GM21723 (cell line): Measurements from ENCODE around the gene OGFOD1.
"Not testable (repeated sequence)": the region's sequence is repeated elsewhere in the genome, so short reads cannot be mapped to it uniquely, and the experiment has no call there.

Experiments
- ATAC-seq: cut with Tn5 transposase; IDR thresholded peaks from one replicate; pipeline ENCODE4 v1.9.1; 2021; ENCODE audit warnings: mild to moderate bottlenecking, moderate library complexity; ENCODE audit not compliant: unreplicated experiment

Gene OGFOD1

DNA sequence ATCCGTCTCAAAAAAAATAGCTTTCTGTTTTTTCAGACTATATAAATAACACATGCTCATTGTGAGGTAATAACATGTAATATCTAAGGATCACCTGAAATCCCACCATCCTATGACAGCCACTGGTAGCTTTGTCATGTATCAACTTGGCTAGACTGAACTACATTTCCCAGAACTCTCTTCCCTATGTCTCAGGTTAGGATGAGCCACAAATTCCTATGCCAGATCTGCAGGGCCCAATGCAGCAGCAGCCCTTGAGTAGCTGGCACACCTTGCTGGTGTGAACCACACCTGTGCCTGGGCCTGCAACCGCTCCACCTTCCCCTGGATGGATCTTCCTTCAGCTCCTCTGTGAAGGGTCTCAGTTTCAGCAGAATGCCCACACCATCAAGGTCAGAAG lies 28.1 kb downstream of the OGFOD1 start:
- no peak for ATAC-seq

DNA sequence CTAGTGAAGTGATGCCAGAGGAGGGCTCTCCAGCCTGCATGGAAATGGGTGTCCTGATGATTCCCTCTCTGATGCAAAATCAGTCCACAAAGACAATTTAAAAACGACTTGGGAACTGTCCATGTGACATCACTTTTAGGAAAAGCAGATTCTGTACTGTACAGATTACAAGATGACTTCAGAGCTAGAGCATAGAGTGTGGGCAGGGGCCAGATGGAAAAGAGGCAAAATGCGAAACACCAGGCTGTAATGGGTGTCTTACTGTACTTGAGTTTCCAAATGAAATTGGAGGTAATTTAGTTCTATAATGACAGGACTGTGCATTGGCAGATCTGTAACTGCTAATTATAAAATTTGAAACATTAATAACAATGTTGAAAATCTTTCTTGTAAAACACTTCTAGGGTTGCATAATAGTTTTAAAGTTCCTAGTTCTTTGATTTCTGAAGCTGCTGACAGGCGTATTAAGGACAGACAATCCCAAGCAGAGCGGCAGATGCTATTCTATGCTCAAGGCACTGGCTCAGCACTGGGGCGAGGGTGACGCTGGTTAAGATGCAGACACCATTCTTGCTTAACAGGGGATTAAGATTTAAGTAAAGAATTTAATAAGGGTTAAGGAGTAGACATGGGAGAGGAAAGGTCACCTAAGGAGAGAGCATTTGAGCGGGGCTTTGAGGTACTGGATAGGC lies 29.6 kb downstream of the OGFOD1 start:
- ATAC-seq: no peak

DNA sequence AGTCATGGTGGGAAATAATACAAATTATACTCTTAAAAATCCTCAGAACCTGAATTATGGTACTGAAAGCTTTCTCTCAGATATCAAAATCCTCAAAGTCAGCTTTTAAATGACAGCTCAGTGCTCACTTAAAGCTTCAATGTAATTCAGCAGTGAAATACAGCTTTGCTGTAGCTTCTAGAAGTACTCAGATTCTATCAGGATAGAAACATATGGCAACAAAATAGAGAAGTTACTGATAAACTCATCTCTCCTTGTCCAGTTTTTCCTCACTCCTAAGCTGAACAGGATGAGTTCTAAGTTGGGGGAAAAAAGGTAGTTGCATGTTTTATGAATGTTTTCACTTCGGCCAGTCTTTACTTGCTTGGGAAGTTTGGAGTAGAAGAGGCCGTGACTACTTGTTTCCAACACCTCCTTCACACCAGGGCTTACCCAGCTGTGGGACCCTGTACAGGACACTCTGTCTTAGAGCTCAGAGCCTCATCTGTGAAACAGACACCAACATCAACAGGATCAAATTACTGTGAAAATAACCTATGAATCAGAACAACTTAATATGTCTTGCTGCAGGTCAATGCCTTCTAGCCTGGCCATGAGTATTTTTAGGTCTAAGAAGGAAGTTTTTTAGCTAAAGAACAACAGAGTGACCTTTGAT lies 30.2 kb downstream of the OGFOD1 start:
- ATAC-seq: no peak

DNA sequence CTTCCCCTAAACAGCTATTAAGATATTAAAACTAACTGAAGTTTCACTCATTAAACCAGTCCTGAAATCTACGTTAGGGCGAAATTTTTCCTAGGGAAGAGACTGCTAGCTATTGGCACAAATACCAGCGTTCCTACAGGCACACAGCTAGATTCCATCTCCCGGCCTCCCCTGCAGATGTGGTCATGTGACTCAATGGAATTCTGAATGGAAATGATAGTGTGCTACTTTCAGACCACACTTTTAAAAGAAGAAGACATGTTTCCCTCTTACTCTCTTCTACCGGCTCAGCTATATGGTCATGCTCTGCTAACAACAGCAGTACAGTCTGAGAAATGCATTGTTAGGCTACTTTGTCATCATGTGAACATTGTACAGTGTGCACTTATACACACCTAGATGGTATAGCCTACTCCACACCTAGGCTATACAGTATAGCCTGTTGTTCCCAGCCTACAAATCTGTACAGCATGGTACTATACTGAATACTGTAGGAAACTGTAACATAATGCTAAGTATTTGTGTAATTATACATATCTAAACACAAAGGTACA lies 31.4 kb downstream of the OGFOD1 start:
- no peak for ATAC-seq

DNA sequence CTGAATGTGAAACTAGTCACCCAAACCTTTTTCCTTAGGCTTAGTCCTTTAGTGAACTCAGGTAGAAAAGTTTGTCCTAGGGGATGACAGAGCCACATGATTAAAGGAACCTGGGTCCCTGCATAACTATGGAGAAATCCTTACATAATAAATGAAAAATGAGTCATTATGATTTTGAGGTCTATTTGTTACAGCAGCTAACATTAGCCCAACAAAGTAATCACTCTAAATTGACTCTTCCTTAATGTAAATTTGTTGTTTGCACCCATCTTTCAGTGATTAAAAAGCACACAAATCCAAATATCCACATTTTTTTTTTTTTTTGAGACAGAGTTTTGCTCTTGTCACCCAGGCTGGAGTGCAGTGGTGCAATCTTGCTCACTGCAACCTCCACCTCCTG lies 32.0 kb downstream of the OGFOD1 start:
- no peak for ATAC-seq

GRCh38 chr16:56488035-56488434 lies 36.7 kb downstream of the OGFOD1 start:
- ATAC-seq: no peak

DNA sequence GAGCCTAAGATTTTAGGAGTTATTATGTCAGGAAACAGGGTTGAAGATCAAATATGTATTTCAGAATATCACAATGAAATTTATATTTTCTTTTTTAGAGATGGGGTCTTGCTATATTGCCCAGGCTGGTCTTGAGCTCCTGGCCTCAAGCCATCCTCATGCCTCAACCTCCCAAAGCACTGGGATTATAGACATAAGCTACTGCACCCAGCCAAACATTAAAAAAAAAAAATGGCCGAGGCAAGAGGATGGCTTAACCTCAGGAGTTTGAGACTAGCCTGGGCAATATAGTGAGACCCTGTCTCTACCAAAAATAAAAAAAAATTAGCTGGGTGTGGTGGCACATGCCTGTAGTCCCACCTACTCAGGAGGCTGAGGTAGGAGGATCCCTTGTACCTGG lies 37.5 kb downstream of the OGFOD1 start:
- not testable (repeated sequence) for ATAC-seq

DNA sequence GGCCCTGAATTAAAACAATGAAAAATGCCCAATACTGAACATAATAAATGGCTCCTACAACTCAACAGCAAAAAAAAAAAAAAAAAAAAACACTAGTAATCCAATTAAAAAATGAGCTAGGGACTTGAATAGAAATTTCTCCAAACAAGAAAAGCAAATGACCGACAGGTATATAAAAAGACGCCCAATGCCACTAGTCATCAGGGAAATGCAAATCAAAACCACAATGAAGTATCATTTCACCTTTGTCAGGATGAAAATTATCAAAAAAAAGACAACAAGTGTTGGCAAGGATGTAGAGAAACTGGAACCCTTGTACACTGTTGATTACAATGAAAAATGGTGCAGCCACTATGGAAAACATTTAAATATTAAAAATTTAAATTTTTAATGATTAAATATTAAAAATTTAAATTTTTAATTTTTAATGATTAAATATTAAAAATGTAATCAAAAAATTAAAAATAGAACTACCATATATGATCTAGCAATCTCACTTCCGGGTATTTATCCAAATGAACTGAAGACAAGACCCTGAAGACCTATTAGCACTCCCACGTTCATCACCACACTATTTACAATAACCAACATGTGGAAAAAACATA lies 40.4 kb downstream of the OGFOD1 start:
- no peak for ATAC-seq

- ATAC-seq: no peak
These were observed 41.8 kb downstream of the OGFOD1 start for GRCh38 chr16:56493126-56493525.

- ATAC-seq: no peak
These were observed 42.5 kb downstream of the OGFOD1 start for GRCh38 chr16:56493815-56494214.

DNA sequence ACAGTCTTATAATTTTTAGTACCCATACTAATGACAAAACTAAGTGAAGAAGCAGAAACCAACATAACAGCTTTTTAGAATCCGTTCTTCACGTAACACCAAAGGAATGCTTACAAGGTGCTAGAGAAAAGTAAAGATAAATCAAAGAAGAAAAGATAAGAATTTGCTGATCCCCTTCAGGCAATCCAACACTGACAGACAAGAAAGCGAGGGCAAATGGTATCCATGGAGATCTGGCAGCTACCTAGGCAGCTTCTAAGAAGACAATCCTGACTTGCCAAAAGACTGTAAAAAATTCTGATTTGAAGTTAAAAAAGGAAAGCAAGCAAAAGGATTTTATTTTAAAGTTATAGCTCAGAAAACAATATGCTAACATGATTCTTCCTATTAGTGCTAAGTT lies 53.8 kb downstream of the OGFOD1 start:
- ATAC-seq: no peak

- ATAC-seq: no peak
These were observed 55.6 kb downstream of the OGFOD1 start for GRCh38 chr16:56506941-56507340.

GRCh38 chr16:56510544-56510943 lies 59.2 kb downstream of the OGFOD1 start:
- no peak for ATAC-seq

- ATAC-seq: no peak
These were observed 60.7 kb downstream of the OGFOD1 start for GRCh38 chr16:56512025-56512424.

- no peak for ATAC-seq
These were observed 61.7 kb downstream of the OGFOD1 start for GRCh38 chr16:56513091-56513490.

- ATAC-seq: peak; percentile 62
These were observed 62.6 kb downstream of the OGFOD1 start for GRCh38 chr16:56513972-56514371.

DNA sequence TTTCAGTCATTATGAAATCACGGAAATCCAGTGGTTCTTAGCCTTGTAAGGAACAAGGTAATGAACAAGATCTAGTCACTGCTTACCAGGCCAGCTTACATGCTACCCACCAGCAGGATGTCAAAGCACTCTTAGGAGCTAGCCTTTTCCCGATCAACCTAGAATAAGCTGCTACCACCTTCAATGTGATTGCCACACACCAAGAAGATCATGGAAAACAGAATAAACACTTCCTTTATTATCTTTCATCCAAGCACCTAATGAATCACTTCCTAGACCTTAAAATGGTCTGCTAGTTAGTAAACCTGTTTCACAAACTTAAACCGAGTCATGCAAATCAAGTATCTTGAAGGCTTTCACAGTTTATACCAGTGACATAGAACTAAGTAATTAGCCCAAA lies 63.5 kb downstream of the OGFOD1 start:
- ATAC-seq: no peak

GRCh38 chr16:56515665-56516064 lies 64.3 kb downstream of the OGFOD1 start:
- ATAC-seq: no peak

- ATAC-seq: no peak
These were observed 65.9 kb downstream of the OGFOD1 start for GRCh38 chr16:56517206-56517605.

DNA sequence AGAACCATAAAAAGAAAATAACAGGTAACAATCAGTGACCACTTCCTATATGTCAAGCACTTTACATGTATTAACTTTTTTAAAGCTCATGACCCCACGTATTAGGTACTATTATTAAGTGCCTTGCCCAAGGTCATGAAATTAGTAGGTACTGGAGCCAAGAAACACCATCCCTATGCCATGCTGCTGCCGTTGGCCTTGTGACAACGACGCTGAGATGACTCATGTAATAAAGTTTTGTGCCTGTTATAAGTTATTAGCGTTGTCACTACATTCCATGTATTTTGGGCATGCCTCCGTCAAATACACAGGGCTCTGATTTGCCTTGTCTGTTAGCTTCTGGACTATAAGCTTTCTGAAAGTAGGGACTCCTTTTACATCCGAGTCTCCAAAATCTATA lies 67.1 kb downstream of the OGFOD1 start:
- ATAC-seq: no peak

DNA sequence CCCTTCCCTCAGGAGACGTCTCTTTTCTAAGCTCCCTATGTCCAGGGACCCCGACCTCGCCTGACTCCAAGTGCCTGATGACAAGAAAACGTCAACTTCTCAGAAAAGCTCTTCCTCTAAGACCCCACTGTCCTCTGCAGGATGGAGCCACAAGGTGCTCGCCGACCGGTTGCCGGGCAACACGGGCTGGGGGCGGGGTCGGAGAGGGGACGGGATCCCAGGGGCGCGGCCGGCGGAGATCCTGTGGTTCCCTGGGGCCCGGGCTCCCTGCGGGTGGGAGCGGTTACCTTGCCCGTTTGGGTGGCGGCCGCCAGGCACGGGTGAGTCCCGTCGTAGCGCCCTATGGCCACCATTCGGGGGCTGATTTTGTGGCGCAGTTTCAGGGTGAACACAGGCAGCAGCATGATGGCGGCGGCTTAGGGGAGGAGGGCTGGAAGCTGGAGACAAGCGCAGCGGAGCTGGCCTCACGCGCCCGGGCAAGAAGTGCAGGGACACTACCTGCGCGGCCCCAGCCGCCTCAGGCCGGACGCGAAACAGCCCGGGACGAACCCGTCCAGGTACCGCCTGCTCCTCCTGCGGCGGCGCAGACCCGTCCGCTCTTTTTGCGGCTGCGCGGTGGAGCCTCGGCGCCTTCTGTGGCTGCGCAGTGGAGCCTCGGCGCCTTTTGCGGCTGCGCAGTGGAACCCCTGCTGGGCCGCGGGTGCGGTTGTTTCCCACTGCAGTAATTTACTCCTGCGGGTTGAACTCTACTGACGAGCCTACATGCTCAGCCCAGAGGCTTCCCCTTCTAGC lies 68.3 kb downstream of the OGFOD1 start, which contains the start of gene BBS2:
Gene BBS2, minus strand, starts transcription at position 566 of the 792 bp plus-strand sequence. Its CDS starts 162 bp downstream, at position 404.
- peak; percentile 92 for ATAC-seq
